Measurements from ENCODE around the gene ZBTB1.

Gene ZBTB1

GRCh38 chr14:64550621-64551333, 46.2 kb downstream of the ZBTB1 start:
- no peak for TF ChIP-seq CTCF (IDR thresholded peaks at IDR 0.05)

- no peak for TF ChIP-seq CTCF (IDR thresholded peaks at IDR 0.05)
These were observed 50.0 kb downstream of the ZBTB1 start for GRCh38 chr14:64554556-64554955.

GRCh38 chr14:64556526-64556925, 52.0 kb downstream of the ZBTB1 start:
- TF ChIP-seq CTCF (IDR thresholded peaks at IDR 0.05), result no peak

GRCh38 chr14:64561631-64562030, 57.1 kb downstream of the ZBTB1 start:
- TF ChIP-seq CTCF (IDR thresholded peaks at IDR 0.05), result no peak

GRCh38 chr14:64562436-64562835, 57.9 kb downstream of the ZBTB1 start:
- TF ChIP-seq CTCF (IDR thresholded peaks at IDR 0.05), result no peak

- TF ChIP-seq CTCF (IDR thresholded peaks at IDR 0.05), result no peak
These were observed 59.1 kb downstream of the ZBTB1 start for GRCh38 chr14:64563696-64564095.

- no peak for TF ChIP-seq CTCF (IDR thresholded peaks at IDR 0.05)
These were observed 62.1 kb downstream of the ZBTB1 start for GRCh38 chr14:64566651-64567122.

All from LNCAP (cell line).